GM23338 (cell line): ENCODE results near the gene CNGA4. TPM values are rescaled to one million over a fixed set of nuclear protein-coding genes. Genes with fewer than 3 reads are reported as not detected.

Experiments used
- ATAC-seq: fragments of 200-7000 bp; cut with Tn5 transposase; 3 replicates; pipeline ENCODE4 v1.9.1; 2020
- DNase-seq: peaks from one replicate; pipeline ENCODE4 v3.0.0-alpha.2; 2015; ENCODE audit warnings: low spot score
- H2AFZ ChIP-seq: fragments of 200-600 bp; sonication (generic); 2 replicates; pipeline ENCODE4 v1.8.0; 2016; ENCODE audit warnings: antibody characterized with exemption, mild to moderate bottlenecking, moderate library complexity
- H3F3A ChIP-seq: fragments of 200-600 bp; sonication (generic); replicated peaks from 2 replicates; pipeline ENCODE4 v1.8.0; 2017; ENCODE audit warnings: antibody characterized with exemption, mixed run types, low read depth
- H3K27ac ChIP-seq: fragments of 200-600 bp; sonication (generic); 2 replicates; pipeline ENCODE4 v1.6.1; 2016; ENCODE audit warnings: low read depth
- H3K27me3 ChIP-seq: fragments of 200-600 bp; sonication (generic); 2 replicates; pipeline ENCODE4 v1.8.0; 2016; ENCODE audit warnings: mild to moderate bottlenecking, mixed run types, moderate library complexity; ENCODE audit not compliant: insufficient read depth
- H3K36me3 ChIP-seq: fragments of 200-600 bp; sonication (generic); 2 replicates; pipeline ENCODE4 v1.8.0; 2016; ENCODE audit warnings: mild to moderate bottlenecking; ENCODE audit not compliant: insufficient read depth
- H3K4me1 ChIP-seq: fragments of 200-600 bp; sonication (generic); 2 replicates; pipeline ENCODE4 v1.8.0; 2016; ENCODE audit warnings: mild to moderate bottlenecking, moderate library complexity; ENCODE audit not compliant: insufficient read depth
- H3K4me2 ChIP-seq: fragments of 200-600 bp; sonication (generic); 2 replicates; pipeline ENCODE4 v1.7.1; 2017; ENCODE audit warnings: mixed run types
- H3K4me3 ChIP-seq: fragments of 200-600 bp; sonication (generic); 2 replicates; pipeline ENCODE4 v1.6.1; 2016; ENCODE audit warnings: mixed run types
- H3K79me2 ChIP-seq: fragments of 200-600 bp; sonication (generic); replicated peaks from 2 replicates; pipeline ENCODE4 v1.8.0; 2017; ENCODE audit warnings: mild to moderate bottlenecking; ENCODE audit not compliant: insufficient read depth
- H3K9me2 ChIP-seq: fragments of 200-600 bp; sonication (generic); 2 replicates; pipeline ENCODE4 v1.8.0; 2017; ENCODE audit not compliant: insufficient read depth
- H4K20me1 ChIP-seq: fragments of 200-600 bp; sonication (generic); replicated peaks from 2 replicates; pipeline ENCODE4 v1.8.0; 2017; ENCODE audit warnings: mild to moderate bottlenecking; ENCODE audit not compliant: insufficient read depth
- H3K27ac Mint-ChIP-seq: 2 replicates; pipeline ENCODE4 v1.8.0; 2020; ENCODE audit warnings: inconsistent platforms, mild to moderate bottlenecking, moderate library complexity, mixed read lengths
- H3K27me3 Mint-ChIP-seq: 3 replicates; pipeline ENCODE4 v1.8.0; 2022; ENCODE audit warnings: low read depth, mild to moderate bottlenecking, moderate library complexity, mixed read lengths, inconsistent platforms; ENCODE audit not compliant: insufficient read depth, poor library complexity
- H3K36me3 Mint-ChIP-seq: 3 replicates; pipeline ENCODE4 v1.8.0; 2021; ENCODE audit warnings: low read depth, mild to moderate bottlenecking, inconsistent platforms, moderate library complexity, mixed read lengths
- H3K4me1 Mint-ChIP-seq: 3 replicates; pipeline ENCODE4 v1.8.0; 2020; ENCODE audit warnings: mild to moderate bottlenecking, inconsistent platforms, mixed read lengths
- H3K4me3 Mint-ChIP-seq: 3 replicates; pipeline ENCODE4 v1.8.0; 2021; ENCODE audit warnings: moderate library complexity, mild to moderate bottlenecking, inconsistent platforms, mixed read lengths
- H3K9me3 Mint-ChIP-seq: 3 replicates; pipeline ENCODE4 v1.8.0; 2020; ENCODE audit warnings: moderate library complexity, mild to moderate bottlenecking, inconsistent platforms, mixed read lengths
- EZH2 ChIP-seq: fragments of 200-600 bp; sonication (generic); IDR thresholded peaks from one replicate; pipeline ENCODE4 v1.8.0; 2017; ENCODE audit warnings: antibody characterized with exemption, mild to moderate bottlenecking, low read depth; ENCODE audit not compliant: unreplicated experiment
- EZH2phosphoT487 ChIP-seq: fragments of 200-600 bp; sonication (generic); IDR thresholded peaks from one replicate; pipeline ENCODE4 v1.8.1; 2018; ENCODE audit warnings: antibody characterized with exemption; ENCODE audit not compliant: unreplicated experiment
- JUNB ChIP-seq: IDR thresholded peaks from one replicate; pipeline ENCODE4 v1.6.1; 2016; ENCODE audit warnings: antibody characterized with exemption; ENCODE audit not compliant: unreplicated experiment
- NANOG ChIP-seq: IDR thresholded peaks from 2 replicates; pipeline ENCODE4 v1.6.1; 2016; ENCODE audit warnings: antibody characterized with exemption, borderline replicate concordance
- STAT1 ChIP-seq: IDR thresholded peaks from one replicate; pipeline ENCODE4 v1.6.1; 2016; ENCODE audit warnings: antibody characterized with exemption; ENCODE audit not compliant: unreplicated experiment
- ZNF114 ChIP-seq: fragments of 250-450 bp; sonication (Bioruptor Pico); IDR thresholded peaks from 2 replicates; pipeline ENCODE4 v1.5.0; 2020; ENCODE audit warnings: mild to moderate bottlenecking, moderate library complexity
- polyA plus RNA-seq: library from polyadenylated mRNA; unstranded; fragments of >200 nt; fragmentation: Nextera tagmentation; extraction: Ambion mirVana; gene quantifications from 2 replicates; pipeline ENCODE4 v1.2.1, GENCODE V29; 2016
- total RNA-seq: library from RNA; depleted of rRNA; stranded (reverse); fragments of >200 nt; shearing (Covaris generic); gene quantifications from 2 replicates; pipeline ENCODE4 v1.2.3, GENCODE V29; 2014
- TF ChIP-seq, protein P1 (sequence below): IDR thresholded peaks from one replicate; pipeline ENCODE4 v1.6.1; 2018; ENCODE audit warnings: antibody characterized with exemption; ENCODE audit not compliant: unreplicated experiment
- TF ChIP-seq, protein P2 (sequence below): IDR thresholded peaks from 2 replicates; pipeline ENCODE4 v1.6.1; 2016; ENCODE audit warnings: antibody characterized with exemption
- TF ChIP-seq, protein P3 (sequence below), 2 experiments: fragments of 200-600 bp in 1 of 2; sonication (generic) in 1 of 2; conservative IDR thresholded peaks; 2 replicates each; pipeline versions ENCODE4 v1.5.1 to v1.6.1; 2016 to 2017; ENCODE audit warnings: antibody characterized with exemption in 2 of 2, low read depth in 2 of 2, mild to moderate bottlenecking in 2 of 2, moderate library complexity in 1 of 2

Gene CNGA4
- total and polyA plus RNA-seq, 2 experiments from 2014 or later: 0.15 TPM; not detected in 1

DNA sequence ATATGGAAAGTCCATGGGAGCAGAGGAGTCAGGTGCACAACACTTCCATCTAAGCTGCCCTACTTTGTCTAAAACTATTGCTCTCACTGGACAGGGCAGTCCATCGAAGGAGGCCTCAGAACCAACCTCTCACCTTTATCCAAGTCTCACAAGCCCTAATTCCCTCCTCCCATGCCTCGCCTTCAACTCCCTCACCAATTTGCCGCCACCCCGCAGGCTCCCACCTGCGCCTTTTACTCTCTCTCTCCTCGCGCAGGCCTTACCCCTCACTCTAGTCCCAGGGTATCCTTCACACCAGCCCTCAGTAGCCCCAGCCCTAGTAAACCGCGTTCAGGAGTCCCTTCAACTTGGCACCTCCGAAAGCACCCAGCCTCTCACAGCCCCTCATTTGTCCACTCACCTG lies 4.9 kb upstream of the CNGA4 start (continued):
- TF ChIP-seq STAT1: no peak
- TF ChIP-seq, protein P1, sequence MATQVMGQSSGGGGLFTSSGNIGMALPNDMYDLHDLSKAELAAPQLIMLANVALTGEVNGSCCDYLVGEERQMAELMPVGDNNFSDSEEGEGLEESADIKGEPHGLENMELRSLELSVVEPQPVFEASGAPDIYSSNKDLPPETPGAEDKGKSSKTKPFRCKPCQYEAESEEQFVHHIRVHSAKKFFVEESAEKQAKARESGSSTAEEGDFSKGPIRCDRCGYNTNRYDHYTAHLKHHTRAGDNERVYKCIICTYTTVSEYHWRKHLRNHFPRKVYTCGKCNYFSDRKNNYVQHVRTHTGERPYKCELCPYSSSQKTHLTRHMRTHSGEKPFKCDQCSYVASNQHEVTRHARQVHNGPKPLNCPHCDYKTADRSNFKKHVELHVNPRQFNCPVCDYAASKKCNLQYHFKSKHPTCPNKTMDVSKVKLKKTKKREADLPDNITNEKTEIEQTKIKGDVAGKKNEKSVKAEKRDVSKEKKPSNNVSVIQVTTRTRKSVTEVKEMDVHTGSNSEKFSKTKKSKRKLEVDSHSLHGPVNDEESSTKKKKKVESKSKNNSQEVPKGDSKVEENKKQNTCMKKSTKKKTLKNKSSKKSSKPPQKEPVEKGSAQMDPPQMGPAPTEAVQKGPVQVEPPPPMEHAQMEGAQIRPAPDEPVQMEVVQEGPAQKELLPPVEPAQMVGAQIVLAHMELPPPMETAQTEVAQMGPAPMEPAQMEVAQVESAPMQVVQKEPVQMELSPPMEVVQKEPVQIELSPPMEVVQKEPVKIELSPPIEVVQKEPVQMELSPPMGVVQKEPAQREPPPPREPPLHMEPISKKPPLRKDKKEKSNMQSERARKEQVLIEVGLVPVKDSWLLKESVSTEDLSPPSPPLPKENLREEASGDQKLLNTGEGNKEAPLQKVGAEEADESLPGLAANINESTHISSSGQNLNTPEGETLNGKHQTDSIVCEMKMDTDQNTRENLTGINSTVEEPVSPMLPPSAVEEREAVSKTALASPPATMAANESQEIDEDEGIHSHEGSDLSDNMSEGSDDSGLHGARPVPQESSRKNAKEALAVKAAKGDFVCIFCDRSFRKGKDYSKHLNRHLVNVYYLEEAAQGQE: no peak
- no peak for TF ChIP-seq NANOG
- no peak for TF ChIP-seq EZH2phosphoT487
- TF ChIP-seq, protein P2, sequence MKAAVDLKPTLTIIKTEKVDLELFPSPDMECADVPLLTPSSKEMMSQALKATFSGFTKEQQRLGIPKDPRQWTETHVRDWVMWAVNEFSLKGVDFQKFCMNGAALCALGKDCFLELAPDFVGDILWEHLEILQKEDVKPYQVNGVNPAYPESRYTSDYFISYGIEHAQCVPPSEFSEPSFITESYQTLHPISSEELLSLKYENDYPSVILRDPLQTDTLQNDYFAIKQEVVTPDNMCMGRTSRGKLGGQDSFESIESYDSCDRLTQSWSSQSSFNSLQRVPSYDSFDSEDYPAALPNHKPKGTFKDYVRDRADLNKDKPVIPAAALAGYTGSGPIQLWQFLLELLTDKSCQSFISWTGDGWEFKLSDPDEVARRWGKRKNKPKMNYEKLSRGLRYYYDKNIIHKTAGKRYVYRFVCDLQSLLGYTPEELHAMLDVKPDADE: no peak
- no peak for TF ChIP-seq ZNF114 (CRISPR knock-in tag)

DNA sequence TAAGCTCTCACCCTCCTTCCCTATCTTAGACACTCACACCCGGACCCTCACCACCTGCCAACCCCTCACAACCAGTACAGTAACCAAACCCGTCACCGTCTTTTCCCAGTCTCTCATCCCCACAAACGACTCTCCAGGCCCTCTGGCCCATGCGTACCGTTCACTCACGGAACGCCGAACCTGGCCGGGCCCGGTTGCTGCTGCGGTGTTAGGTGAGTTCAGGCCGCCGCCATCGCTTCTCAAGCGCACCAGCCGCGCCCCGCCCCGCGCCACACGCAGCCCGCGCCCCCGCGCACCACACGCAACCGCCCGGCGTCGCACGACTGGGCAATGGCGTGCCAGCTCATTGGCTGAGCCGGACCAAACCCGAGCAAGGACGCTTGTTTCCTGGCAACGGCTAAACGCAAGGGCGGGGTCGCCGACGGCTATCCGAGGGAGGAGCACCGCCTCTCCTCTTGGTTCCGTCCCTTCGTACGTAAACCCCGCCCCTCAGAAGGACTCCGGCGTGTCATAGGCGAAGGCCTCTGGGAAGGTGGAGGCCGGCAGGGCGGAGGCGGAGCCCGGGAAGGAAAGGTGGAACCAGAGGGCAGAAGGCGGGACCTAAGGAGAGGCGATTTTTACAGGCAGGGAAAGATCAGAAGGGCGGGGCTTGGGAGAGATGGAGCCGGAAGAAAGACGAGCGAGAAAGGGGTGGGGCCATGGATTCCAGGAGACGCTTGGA lies 4.3 kb upstream of the CNGA4 start, which contains the start of gene FHIP1B:
Gene FHIP1B (minus strand): TSS at position 250 of the 721 bp plus-strand sequence. CDS start 10,120 bp downstream, outside the sequence.
- Histone ChIP-seq H3F3A (no peaks in the 10 kb centered on the region), H2AFZ (peak within 1 kb of the TSS; percentile 92), H3K4me1 (peaks cover 3% of the 10 kb centered on the region), H3K36me3 (no peaks in the 10 kb centered on the region), H3K27ac (peak within 1 kb of the TSS; percentile 55; the same call in 1 of the 2 replicates), H3K79me2 (peaks cover 37% of the 10 kb centered on the region), H3K4me3 (peak within 1 kb of the TSS; percentile 94), H3K9me2 (no peaks in the 10 kb centered on the region), H3K27me3 (no peaks in the 10 kb centered on the region), H3K4me2 (peak within 1 kb of the TSS; percentile 98), H4K20me1 (peaks cover 20% of the 10 kb centered on the region)
- Mint-ChIP-seq H3K36me3 (no peaks in the 10 kb centered on the region), H3K27me3 (peaks cover 6% of the 10 kb centered on the region), H3K9me3 (no peaks in the 10 kb centered on the region), H3K4me1 (peaks cover 12% of the 10 kb centered on the region), H3K27ac (peak within 1 kb of the TSS; percentile 97), H3K4me3 (peak within 1 kb of the TSS; percentile 99)
- ATAC-seq (peak; percentile 93), DNase-seq (peak; percentile 100)
- no peak for TF ChIP-seq EZH2
- TF ChIP-seq, protein P2: 0 out of 2 replicates have a peak, but pooled peaks have one; percentile 22
- TF ChIP-seq, protein P1: no peak
- TF ChIP-seq, protein P3, sequence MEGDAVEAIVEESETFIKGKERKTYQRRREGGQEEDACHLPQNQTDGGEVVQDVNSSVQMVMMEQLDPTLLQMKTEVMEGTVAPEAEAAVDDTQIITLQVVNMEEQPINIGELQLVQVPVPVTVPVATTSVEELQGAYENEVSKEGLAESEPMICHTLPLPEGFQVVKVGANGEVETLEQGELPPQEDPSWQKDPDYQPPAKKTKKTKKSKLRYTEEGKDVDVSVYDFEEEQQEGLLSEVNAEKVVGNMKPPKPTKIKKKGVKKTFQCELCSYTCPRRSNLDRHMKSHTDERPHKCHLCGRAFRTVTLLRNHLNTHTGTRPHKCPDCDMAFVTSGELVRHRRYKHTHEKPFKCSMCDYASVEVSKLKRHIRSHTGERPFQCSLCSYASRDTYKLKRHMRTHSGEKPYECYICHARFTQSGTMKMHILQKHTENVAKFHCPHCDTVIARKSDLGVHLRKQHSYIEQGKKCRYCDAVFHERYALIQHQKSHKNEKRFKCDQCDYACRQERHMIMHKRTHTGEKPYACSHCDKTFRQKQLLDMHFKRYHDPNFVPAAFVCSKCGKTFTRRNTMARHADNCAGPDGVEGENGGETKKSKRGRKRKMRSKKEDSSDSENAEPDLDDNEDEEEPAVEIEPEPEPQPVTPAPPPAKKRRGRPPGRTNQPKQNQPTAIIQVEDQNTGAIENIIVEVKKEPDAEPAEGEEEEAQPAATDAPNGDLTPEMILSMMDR (conservative IDR thresholded peaks at IDR 0.05; ENCODE audit: low read depth in 2 of 2): no peak
- no peak for TF ChIP-seq JUNB
